DOHH2 (cell line): ENCODE measurements around the gene TOR2A.

Source experiments
- H3F3A ChIP-seq: fragments of 200-600 bp; sonication (generic), shearing (Covaris generic); 2 replicates; pipeline ENCODE4 v1.6.0; 2016; ENCODE audit warnings: antibody characterized with exemption, mild to moderate bottlenecking; ENCODE audit not compliant: control insufficient read depth, insufficient read depth
- H3K27ac ChIP-seq: fragments of 200-600 bp; sonication (generic); 2 replicates; pipeline ENCODE4 v1.5.1; 2014; ENCODE audit warnings: low read depth, mild to moderate bottlenecking, low read length, moderate library complexity
- H3K27me3 ChIP-seq: fragments of 200-600 bp; sonication (generic); 2 replicates; pipeline ENCODE4 v1.6.1; 2014; ENCODE audit warnings: mild to moderate bottlenecking, low read length, mixed read lengths; ENCODE audit not compliant: control insufficient read depth
- H3K36me3 ChIP-seq: fragments of 200-600 bp; sonication (generic); 2 replicates; pipeline ENCODE4 v1.6.1; 2014; ENCODE audit warnings: mild to moderate bottlenecking, low read length, moderate library complexity, mixed read lengths; ENCODE audit not compliant: control insufficient read depth
- H3K4me1 ChIP-seq: fragments of 200-600 bp; sonication (generic); 2 replicates; pipeline ENCODE4 v1.6.1; 2014; ENCODE audit warnings: mild to moderate bottlenecking, low read length, mixed read lengths; ENCODE audit not compliant: control insufficient read depth
- H3K4me2 ChIP-seq: fragments of 200-600 bp; sonication (generic); 2 replicates; pipeline ENCODE4 v1.6.0; 2014; ENCODE audit warnings: mild to moderate bottlenecking, low read length, moderate library complexity
- H3K4me3 ChIP-seq: fragments of 200-600 bp; sonication (generic); 2 replicates; pipeline ENCODE4 v1.5.1; 2014; ENCODE audit warnings: mild to moderate bottlenecking, low read length, mixed read lengths
- H3K79me2 ChIP-seq: fragments of 200-600 bp; sonication (generic); 2 replicates; pipeline ENCODE4 v1.6.1; 2014; ENCODE audit warnings: mild to moderate bottlenecking, low read length, mixed read lengths; ENCODE audit not compliant: control insufficient read depth
- H3K9me2 ChIP-seq: fragments of 200-600 bp; sonication (generic); replicated peaks from 2 replicates; pipeline ENCODE4 v1.6.1; 2014; ENCODE audit warnings: mild to moderate bottlenecking, low read length, mixed read lengths; ENCODE audit not compliant: control insufficient read depth
- H3K9me3 ChIP-seq: fragments of 200-600 bp; sonication (generic); 2 replicates; pipeline ENCODE4 v1.6.1; 2014; ENCODE audit warnings: antibody characterized with exemption, low read length, mixed read lengths; ENCODE audit not compliant: control insufficient read depth, insufficient read depth
- H4K20me1 ChIP-seq: fragments of 200-600 bp; sonication (generic); 2 replicates; pipeline ENCODE4 v1.6.0; 2014; ENCODE audit warnings: low read depth, mild to moderate bottlenecking, antibody characterized with exemption, low read length, moderate library complexity; ENCODE audit not compliant: control insufficient read depth, insufficient read depth
- CTCF ChIP-seq: fragments of 200-600 bp; sonication (generic); IDR thresholded peaks from one replicate; pipeline ENCODE4 v1.5.1; 2014; ENCODE audit warnings: antibody characterized with exemption, mild to moderate bottlenecking, low read depth, low read length; ENCODE audit not compliant: poor library complexity, severe bottlenecking
- EZH2phosphoT487 ChIP-seq: fragments of 200-600 bp; sonication (generic); IDR thresholded peaks from 2 replicates; pipeline ENCODE4 v1.6.1; 2017; ENCODE audit warnings: borderline replicate concordance, mild to moderate bottlenecking, antibody characterized with exemption, low read length, moderate library complexity, mixed read lengths

Gene TOR2A

GRCh38 chr9:127703289-127703946, 31.7 kb downstream of the TOR2A start:
- Histone ChIP-seq H3K9me3 (no peaks in the 10 kb centered on the region), H3K4me2 (no peak overlapping the region), H3K36me3 (no peaks in the 10 kb centered on the region), H4K20me1 (no peaks in the 10 kb centered on the region), H3K4me3 (no peak overlapping the region), H3K9me2 (no peaks in the 10 kb centered on the region), H3K27me3 (no peaks in the 10 kb centered on the region), H3F3A (no peaks in the 10 kb centered on the region), H3K27ac (no peak overlapping the region), H3K4me1 (peaks cover 11% of the 10 kb centered on the region), H3K79me2 (no peaks in the 10 kb centered on the region)
- no peak for TF ChIP-seq EZH2phosphoT487
- TF ChIP-seq CTCF = no peak

- Histone ChIP-seq H3K27ac (no peak overlapping the region), H3K36me3 (no peaks in the 10 kb centered on the region), H3K4me2 (no peak overlapping the region), H3K9me2 (no peaks in the 10 kb centered on the region), H3K9me3 (no peaks in the 10 kb centered on the region), H3K4me1 (peaks cover 6% of the 10 kb centered on the region), H4K20me1 (no peaks in the 10 kb centered on the region), H3K27me3 (no peaks in the 10 kb centered on the region), H3F3A (no peaks in the 10 kb centered on the region), H3K4me3 (no peak overlapping the region), H3K79me2 (no peaks in the 10 kb centered on the region)
- TF ChIP-seq CTCF (no peak), EZH2phosphoT487 (no peak)
Measured at GRCh38 chr9:127700594-127701255, 34.4 kb downstream of the TOR2A start.

GRCh38 chr9:127700140-127700539, 35.0 kb downstream of the TOR2A start:
- H3K4me2 ChIP-seq = no peak overlapping the region
- H3K79me2 ChIP-seq = no peaks in the 10 kb centered on the region
- no peaks in the 10 kb centered on the region for H3K9me2 ChIP-seq
- H3K36me3 ChIP-seq = no peaks in the 10 kb centered on the region
- H3K27me3 ChIP-seq = no peaks in the 10 kb centered on the region
- TF ChIP-seq CTCF = no peak
- TF ChIP-seq EZH2phosphoT487 = no peak
- H3K9me3 ChIP-seq = no peaks in the 10 kb centered on the region
- no peak overlapping the region for H3K27ac ChIP-seq
- no peak overlapping the region for H3K4me3 ChIP-seq
- no peaks in the 10 kb centered on the region for H4K20me1 ChIP-seq
- H3F3A ChIP-seq = no peaks in the 10 kb centered on the region
- peaks cover 6% of the 10 kb centered on the region for H3K4me1 ChIP-seq
